T-helper 2 cell treated with Interferon-gamma antibody and Interleukin-4, amounts not matched to agents 100 ng/mL and 5 ng/mL, for 36 hours (primary cell): Measurements from ENCODE around the gene FRMD3. TPM values are rescaled to one million over a fixed set of nuclear protein-coding genes. Genes with fewer than 3 reads are reported as not detected.

Experiments
- intact Hi-C: fragments of 100-400 bp; cut with micrococcal nuclease; formaldehyde crosslinking; loops from one replicate; pipeline ENCODE4 v1.15.1; 2023
- total RNA-seq: library from RNA; stranded (reverse); gene quantifications from 2 replicates; pipeline ENCODE4 v1.2.3, GENCODE V29; 2022

Gene FRMD3
- total RNA-seq, 1 donor from 2014 or later, result 0.70 TPM

DNA sequence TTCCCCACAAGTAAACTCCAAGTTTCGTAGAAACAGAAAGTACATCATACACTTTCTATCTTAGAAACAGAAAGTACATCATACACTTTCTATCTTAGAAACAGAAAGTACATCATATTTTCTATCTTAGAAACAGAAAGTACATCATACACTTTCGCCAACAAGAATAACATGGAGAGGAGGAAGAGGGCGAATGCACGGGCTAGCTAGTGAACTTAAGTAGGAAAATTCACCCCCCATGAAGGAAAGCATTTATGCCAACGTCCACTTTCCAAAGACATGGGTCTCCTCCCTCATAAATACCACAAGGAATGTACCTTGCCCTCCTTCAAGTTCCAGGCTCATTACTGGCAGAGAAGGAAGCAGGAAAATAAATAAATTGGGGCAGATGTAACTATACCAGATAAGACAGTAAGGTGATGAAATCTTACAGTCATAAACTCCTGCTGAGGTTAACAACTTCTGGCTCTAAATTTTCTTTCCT lies 64.7 kb downstream of the FRMD3 start:
- intact Hi-C loops, result loop anchor here (2.0 to 5.0 kb wide), 2 partner anchors 149 to 234 kb away; partner anchors contain the start of genes IDNK and UBQLN1

DNA sequence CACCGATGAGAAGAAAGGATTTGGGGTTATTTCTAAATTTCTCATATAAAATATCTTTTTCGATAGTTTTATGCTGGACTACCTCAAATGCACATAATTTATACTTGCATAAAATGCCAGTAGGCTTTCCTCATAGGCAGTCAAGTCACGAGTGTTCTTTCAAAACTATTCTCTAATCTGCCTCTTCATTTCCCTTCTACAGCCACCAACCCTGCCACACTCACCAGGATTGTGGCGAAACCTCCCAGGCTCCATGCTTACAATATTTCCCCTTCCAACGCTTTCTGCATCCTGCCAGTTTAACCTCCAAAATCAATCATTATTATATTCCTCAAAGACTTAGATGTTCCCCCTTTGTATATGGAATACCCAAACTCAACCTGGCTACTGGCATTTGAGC lies 65.4 kb downstream of the FRMD3 start:
- intact Hi-C loops, result loop anchor here (2.0 to 5.0 kb wide), 2 partner anchors 150 to 235 kb away; partner anchors contain the start of genes IDNK and UBQLN1

DNA sequence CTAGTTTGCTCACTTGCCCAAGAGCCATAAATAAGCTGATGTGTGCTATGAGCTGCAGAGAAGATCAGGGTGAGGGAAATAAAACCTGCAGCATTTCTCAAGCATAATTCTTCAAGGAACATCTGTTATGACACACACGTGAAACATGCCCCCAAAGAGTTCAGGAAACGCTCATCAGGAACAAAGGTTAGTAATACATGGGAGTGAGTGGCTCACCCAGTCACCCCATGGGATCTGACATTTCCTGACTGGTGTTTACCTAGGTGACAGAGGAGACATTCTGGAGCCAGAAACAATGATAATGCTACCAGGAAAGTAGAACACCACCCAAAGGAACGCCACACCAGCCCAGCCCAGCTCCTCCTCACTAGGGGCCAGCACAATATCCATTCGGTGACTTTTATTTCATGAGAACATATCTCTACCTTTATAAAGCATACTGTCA lies 66.0 kb downstream of the FRMD3 start:
- intact Hi-C loops, result loop anchor here (2.0 to 5.0 kb wide), 2 partner anchors 151 to 235 kb away; partner anchors contain the start of genes IDNK and UBQLN1

DNA sequence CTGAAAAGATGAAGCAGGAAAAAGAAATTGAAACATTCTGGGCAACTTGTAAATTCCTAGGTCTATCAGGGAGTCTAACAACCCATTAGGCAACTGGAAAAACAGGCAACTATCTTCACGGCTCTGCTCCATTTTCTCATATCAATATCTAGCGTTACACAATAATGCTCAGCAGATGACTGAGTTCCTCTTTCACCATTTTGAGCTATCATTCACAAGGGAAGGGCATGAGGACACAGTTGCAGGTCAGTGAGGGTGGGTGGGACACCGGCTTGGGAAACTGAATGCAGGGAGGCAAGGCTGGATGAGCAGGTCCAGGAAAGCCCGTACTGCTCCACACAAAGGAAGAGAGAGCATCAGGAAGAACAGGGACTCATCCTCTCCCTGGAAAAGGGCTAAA lies 67.0 kb downstream of the FRMD3 start:
- intact Hi-C loops, result loop anchor here (5.0 kb wide), 1 partner anchor 236 kb away; the partner anchor contains the start of gene UBQLN1

DNA sequence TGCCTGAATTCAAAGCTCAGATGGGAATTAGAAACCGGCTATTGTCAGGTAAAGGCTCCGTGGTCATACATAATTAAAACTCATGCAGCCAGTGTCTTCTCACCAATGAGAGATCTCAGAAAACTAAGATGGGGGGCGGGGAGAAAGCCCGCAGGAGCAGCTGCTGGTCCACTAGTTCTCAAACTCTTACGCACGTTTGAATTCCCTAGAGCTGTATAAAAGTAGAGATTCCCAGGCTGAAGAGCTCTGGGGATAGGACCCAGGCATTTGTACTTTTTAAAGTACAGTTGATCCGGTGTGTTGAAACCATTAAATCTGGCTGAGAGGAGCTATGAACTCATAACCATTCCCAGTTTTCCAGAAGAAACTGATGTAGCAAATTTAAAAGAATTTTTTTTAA lies 68.5 kb downstream of the FRMD3 start:
- intact Hi-C loops, result loop anchor here (5.0 kb wide), 1 partner anchor 238 kb away; the partner anchor contains the start of gene UBQLN1

DNA sequence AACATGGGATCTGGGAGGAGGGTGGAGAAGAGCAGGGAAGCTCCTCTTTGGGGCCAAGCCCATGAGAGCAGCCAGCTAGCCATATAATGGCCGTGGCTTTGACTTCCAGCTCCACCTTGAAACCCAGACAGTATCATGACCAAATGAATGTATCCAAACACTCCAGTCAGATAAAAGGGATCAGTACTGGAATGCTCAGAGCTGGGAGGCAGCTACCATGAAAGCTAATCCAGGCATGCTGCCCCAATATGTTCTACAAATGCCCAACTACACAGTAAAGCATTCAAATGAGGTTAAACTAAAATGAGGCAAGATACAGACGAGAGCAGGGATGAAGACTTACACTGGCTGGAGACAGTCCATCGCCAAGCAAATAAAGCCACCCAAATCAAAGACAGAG lies 69.4 kb downstream of the FRMD3 start:
- intact Hi-C loops, result no loop called here

DNA sequence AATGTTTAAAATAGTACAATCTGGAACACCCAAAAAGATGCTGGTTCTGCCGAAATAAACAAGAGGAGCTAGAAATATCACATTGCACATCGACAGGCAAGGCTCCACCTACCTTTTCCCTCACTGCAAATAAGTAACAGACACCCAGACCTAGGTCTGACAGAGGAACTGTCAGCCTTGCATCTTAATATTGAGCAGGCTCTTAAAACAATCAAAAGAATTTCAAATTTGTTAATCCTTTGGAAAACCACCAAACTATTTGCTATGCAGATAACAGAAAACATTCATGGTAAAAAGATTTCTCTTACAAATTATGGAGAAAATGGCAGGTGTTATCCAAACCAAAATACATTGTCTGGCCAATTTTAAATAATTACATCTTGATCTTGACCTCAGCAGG lies 71.3 kb downstream of the FRMD3 start:
- intact Hi-C loops, result no loop called here

DNA sequence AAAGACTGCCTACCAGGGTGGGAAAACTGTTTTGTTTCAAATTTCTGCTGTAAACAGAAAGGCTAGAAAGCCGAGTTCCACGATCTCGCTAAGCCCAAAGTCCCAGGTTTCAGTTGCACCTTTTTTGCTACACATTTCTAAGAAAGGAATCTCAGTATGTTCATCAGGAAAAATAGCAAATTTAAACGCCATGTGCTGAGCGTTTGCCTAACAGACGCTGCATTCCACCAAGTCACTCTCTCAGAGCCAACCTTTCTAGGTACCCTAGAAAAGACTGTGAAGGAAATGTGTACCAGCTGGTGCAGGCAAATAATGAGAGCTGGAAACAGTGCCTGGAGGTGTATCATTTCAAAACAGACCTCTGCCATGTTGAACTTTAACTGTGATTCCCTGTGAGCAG lies 71.8 kb downstream of the FRMD3 start:
- intact Hi-C loops, result no loop called here

DNA sequence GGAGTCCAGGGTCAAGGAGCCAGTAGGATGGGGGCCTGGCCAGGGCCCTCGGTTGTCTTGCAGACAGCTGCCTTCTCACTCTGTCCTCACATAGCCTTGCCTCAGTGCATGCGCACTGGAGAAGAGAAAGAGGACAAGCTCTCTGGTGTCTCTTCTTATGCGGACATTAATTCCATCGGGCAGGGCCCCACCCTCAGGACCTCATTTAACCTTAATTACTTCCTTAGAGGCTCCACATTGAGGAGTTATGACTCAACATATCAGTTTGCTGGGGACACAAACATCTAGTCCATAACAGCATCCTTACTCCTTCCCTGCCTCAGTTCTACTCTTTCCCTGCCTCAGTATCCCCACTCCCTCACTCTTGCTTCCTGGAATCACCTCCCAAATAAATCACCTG lies 78.4 kb downstream of the FRMD3 start:
- intact Hi-C loops, result no loop called here

DNA sequence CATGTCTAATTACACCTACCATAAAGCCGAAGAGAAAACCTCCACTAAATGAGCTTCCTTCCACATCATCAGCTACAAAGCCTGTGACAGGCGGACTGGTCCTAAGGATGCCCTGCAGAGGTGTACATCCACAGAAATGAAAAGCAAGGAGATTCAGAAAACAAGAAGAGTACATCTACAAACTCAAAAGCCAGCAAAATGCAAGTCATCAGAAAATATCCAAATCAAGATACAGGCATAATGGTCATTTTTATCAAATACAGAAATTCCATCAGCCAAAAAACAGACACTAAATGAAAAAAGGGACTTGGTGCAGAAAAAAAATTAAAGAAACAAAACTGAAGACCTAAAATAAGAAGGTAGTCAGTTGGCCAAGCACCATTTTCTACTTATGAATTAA lies 79.7 kb downstream of the FRMD3 start:
- intact Hi-C loops, result no loop called here

DNA sequence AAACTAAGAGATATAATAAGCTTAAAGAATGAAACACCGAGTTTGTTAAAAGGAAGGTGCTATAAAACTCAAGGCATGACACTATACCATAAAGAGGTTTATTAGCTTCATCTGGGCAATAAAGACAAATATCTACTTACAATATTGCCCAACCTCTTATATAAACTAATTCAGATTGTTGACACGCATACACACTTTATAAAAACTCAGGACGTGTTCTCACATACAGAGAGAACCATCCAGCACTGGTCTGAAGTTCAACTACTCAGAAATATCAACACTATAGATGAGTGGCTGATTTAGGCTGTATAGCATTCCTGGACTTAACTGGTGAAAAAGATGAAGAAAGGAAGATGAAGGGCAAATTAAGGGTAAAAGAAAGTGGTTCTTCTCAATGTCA lies 81.2 kb downstream of the FRMD3 start:
- intact Hi-C loops, result no loop called here

DNA sequence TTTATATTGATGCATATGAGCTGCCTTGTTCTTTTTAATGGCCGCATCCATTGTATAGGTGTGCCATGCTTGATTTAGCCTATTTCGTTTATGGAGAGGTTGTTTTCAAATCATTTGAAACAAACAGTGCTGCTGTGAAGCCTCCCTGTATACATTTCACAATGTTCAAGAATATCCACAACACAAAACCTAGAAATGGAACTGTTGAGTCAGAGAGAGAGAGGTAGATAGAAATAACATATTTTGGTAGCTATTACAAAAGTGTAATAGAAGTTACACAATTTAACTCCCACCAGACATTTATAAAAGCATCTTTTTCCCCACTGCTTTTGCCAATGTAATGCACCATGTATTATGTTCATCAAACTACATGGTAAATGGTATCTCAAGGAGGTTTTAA lies 82.0 kb downstream of the FRMD3 start:
- intact Hi-C loops, result no loop called here

DNA sequence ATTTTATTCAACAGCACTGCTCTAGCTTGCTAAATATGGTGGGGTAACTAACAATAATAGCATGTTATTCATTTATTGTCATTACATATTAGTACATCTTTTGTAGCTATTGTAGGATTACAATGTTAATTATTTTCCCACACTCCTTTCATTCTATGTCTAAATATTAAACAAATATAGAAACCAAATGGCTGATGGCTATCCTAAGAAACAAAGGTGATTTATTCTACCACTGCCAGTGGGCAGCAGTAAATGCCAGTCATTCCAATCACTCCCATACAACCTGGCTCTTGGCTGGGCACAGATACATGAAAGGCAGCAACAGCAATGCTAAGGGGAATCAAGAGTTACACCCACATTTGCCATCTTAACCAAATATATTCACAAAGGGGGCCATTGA lies 84.1 kb downstream of the FRMD3 start:
- intact Hi-C loops, result no loop called here

DNA sequence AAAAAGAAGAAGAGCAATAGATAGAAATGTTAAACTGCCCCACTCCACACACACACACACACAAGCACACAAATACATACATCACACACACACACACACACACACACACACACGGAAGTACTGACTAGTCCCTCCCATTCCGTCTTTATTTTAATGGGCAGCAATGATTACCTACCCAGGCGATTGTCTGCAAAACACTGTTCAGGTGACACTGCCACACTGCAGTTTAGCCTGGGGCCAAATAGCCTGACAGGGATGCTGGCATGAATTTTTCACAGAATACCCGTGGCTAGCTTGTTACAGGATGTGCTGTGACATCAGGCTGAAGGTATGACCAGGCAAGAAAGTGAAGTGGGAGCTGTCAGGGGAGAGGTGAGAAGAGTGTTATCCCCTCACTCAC lies 86.9 kb downstream of the FRMD3 start:
- intact Hi-C loops, result no loop called here

DNA sequence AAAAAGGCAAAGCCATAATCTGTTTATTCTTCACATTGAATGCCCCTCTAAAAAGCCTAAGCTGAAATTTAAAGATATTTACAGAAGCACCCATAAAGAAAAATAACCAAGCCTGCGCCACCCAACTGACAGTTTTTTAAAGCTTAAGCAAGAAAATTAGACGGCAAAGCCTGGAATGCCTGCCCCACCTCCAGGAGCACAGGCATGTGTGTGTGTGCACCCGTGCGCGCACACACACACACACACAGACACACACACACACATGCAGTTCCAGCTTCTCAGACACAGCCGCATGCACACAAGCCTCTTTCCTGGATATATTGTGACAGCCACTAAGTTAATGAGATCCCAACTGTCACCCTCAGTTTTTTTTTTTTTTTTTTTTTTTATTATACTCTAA lies 88.2 kb downstream of the FRMD3 start:
- intact Hi-C loops, result no loop called here

DNA sequence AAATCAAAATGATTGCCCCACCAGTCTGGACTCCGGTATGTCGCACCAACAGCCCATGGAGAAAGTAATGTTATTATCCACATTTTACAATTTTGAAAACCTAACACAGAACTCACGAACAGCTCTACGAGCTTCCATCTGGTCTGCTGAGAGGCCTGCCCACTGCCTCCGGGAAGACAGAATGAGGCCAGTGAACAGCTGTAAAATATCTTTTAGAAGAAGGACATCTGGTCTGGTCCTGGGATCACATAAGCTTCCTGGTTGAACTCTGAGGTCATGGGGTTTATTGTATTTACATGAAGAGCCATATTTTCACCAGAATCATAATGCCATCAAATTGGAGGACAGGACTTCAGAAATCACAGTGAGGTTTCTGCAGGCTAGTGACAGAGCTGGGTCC lies 89.0 kb downstream of the FRMD3 start:
- intact Hi-C loops, result no loop called here

DNA sequence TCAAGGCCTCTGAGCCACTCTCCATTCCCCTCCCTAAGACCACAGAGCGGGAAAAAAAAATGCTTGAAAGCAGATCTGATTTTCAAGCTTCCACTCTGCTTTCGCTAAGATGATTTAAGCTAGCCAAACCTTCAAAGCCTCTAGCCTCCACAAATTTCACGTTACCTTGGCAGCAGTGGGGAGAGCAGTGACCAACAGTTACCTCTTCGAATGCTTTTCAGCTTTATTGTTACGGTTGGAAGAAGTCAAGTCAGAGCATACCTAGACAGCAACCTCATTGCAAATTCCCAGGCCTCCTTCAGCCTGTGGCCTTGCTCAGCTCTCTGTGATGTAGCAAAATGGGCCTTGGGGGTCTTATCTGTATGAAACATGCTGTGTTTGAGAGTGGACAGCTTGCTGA lies 89.6 kb downstream of the FRMD3 start:
- intact Hi-C loops, result no loop called here

DNA sequence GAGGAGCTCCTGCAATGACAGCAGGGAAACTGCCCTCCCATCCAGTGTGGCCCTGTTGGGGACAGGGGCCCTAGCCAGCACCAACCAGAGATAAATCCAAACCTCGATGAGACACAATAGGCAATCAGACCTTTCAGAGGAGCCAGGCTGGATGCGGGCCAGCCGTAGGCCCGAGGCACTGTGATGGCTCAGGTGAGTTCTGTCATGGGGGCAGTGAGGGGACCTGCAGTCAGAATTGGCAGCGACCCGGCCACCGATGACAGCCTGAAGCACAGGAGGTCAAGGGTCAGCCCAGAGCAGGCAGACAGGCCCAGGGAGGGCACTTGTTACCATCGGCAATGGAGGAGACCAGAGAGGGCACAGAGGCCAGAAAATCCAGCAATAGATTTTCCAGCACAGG lies 90.8 kb downstream of the FRMD3 start:
- intact Hi-C loops, result no loop called here

DNA sequence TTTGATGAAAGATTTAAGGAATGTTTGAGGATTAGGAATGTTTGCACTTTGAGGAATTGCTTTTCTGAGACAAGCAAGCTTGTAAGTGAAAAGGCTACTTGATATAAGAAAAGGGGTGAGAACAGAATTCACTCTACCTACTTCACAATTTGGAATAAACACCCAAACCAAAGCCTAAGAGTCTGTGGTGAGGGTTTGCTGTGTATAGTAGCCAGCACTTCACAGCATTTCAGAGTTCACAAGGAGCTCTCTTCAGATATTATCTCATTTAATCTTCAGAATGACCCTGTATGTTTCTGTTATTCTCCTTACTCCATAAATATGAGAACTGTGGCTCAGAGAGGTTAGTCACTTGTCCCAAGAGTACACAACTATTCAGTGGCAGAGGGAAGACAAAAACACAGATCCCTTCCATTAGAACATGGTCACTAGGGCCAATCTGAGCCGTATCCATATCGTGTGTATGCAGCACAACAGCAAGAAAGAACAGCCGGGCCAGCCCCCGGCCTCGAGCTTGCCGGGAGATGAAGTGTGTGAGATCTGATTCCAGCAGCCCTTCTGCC lies 92.4 kb downstream of the FRMD3 start:
- intact Hi-C loops, result no loop called here

DNA sequence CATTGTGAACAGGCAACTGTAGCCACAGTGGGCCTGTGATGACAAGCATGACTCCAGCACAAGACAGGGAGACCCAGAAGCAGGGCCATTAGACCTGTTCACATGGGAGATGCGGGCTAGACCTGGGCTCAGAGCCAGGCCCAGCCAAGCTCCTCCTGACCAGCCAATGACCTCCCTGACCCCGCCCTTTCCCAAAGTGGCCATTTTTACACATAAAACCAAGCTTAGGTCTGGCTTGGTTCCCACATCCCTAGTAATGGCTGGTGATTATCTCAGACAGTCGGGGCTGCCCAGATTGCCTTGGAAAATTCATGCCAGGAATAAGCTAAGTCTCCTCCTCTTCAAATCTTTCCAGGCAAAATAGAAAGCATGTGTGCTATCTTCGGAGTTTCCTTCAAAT lies 94.1 kb downstream of the FRMD3 start:
- intact Hi-C loops, result no loop called here

DNA sequence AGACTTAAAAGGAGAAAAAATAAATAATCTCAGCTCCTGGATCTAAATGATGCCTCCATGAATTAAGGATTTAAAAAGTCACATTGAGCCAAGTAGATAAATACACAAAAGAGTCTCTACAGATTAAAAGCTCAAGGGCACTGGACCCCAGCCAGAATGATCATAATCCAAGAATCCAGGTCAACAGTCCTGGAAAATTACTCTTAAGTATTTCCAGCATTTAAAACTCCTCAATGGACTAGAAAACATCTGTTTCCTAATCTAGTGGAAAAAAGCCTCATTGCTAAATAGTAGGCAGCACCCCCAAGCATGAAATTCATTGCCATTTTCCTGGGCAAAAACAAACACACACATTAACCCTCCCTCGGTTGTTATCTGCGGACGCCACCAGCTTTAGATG lies 96.8 kb downstream of the FRMD3 start:
- intact Hi-C loops, result no loop called here

DNA sequence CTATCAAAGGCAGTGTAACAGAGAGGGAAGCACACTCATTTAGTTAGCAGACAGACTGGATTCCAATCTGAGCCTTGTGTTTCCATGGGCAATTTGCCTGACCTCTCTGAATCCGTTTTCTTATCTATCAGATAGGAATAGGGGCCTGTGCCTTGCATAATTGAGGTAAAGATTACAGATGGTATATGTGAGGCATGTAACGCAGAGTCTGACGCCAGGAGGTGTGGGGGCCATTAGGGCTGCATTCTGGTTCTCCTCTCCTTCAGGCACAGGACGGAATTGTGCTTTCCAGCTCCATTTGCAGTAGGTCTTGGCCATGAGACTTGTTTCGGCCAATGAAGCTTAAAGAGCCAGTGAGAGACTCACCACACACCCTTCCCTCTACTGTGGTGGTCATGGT lies 97.6 kb downstream of the FRMD3 start:
- intact Hi-C loops, result no loop called here

DNA sequence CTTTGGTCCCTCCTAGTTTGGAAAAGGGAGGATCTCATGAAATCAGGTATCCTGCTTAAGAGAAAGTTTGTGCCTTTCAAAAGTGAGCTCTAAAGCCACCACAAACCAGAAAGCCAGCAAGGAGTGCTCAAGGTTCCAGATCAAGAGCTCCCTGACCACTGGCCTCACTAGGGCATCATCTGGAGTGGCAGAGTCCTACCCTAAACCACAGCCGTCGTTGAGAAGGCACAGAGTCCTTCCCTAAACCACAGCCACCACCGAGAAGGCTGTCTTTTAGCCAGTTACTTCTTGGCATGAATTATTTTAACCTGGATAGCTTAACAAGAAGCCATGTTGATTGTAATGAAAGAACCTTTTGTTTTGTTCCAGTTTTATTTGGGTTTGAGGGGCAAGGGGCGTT lies 102.9 kb downstream of the FRMD3 start:
- intact Hi-C loops, result no loop called here

DNA sequence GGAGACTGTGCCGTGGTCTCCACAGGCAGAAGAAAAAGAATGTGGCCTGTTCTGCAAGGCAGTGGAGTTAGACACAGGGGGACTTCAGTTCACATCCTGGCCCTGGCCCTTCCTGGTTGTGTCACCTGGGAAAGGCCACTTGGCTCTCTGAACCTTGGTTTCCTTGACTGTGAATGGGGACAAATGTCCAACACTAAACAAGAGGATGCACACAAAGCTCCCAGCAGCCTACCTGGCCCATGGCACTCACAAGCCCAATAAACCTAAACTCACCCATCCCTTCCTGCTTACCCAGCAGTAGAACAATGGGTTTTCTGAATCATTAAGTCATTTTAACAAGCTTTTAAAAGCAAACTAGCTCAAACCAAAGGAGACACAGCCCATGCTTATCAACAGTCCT lies 103.9 kb downstream of the FRMD3 start:
- intact Hi-C loops, result no loop called here
